ENCODE measurements around the gene MBOAT2. TPM values are rescaled to one million over a fixed set of nuclear protein-coding genes. Genes with fewer than 3 reads are reported as not detected.

The MBOAT2 gene
- total RNA-seq, 1 donor from 2014 or later: 94.7 TPM

DNA sequence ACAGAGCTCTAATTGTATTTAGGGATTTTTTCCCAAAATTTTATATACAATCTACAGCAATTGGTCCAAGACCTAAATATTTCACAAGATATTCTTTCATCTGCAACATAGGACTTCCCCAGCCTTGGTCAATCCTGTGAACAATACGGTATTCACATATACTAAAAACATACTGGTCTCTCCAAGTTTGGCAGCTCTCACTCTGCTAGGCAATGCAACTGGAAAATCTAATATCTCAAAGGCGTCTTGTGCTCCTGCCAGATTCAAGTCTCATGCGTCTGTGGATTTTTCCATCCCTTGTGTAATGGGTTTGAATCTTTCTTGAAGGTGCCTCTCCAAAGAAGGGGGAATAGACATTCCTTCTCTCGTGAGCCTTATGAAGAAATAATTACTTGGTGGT lies 27.4 kb upstream of the MBOAT2 start:
- no peaks in the 10 kb centered on the region for H3K9me3 Mint-ChIP-seq (ENCODE audit: unreplicated experiment)
- peaks cover 32% of the 10 kb centered on the region for H3K4me1 Mint-ChIP-seq (ENCODE audit: unreplicated experiment)
- H3K36me3 Mint-ChIP-seq (ENCODE audit: unreplicated experiment): no peaks in the 10 kb centered on the region
- TF ChIP-seq, protein P1, sequence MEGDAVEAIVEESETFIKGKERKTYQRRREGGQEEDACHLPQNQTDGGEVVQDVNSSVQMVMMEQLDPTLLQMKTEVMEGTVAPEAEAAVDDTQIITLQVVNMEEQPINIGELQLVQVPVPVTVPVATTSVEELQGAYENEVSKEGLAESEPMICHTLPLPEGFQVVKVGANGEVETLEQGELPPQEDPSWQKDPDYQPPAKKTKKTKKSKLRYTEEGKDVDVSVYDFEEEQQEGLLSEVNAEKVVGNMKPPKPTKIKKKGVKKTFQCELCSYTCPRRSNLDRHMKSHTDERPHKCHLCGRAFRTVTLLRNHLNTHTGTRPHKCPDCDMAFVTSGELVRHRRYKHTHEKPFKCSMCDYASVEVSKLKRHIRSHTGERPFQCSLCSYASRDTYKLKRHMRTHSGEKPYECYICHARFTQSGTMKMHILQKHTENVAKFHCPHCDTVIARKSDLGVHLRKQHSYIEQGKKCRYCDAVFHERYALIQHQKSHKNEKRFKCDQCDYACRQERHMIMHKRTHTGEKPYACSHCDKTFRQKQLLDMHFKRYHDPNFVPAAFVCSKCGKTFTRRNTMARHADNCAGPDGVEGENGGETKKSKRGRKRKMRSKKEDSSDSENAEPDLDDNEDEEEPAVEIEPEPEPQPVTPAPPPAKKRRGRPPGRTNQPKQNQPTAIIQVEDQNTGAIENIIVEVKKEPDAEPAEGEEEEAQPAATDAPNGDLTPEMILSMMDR (IDR thresholded peaks at IDR 0.05): no peak
- no peaks in the 10 kb centered on the region for H3K27me3 Mint-ChIP-seq (ENCODE audit: unreplicated experiment)
- DNase-seq (ENCODE audit: extremely low spot score, unreplicated experiment): no peak
- no peak overlapping the region for H3K27ac Mint-ChIP-seq (ENCODE audit: unreplicated experiment)
- H3K4me3 Mint-ChIP-seq (ENCODE audit: unreplicated experiment): no peak overlapping the region

DNA sequence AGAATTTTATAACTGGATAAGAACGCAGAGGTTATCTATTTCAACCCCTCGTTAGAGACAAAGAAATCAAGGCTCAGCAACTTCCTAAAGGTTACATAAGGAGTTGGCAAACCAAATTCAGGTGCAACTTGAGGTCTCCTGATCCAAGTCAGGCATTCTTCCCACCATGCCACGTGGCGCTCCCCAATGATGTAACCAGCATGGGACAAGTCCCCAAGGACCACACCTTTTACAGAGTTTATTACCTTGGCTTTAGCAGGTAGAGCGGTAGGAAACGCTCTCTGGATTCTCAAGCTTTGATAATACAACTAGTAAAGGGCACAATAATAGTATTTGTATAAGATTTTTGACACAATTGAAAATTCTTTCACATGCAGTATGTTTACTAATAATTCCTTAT lies 26.7 kb upstream of the MBOAT2 start:
- Mint-ChIP-seq H3K4me3 (ENCODE audit: unreplicated experiment) (no peak overlapping the region), H3K27ac (ENCODE audit: unreplicated experiment) (no peak overlapping the region), H3K9me3 (ENCODE audit: unreplicated experiment) (no peaks in the 10 kb centered on the region), H3K27me3 (ENCODE audit: unreplicated experiment) (no peaks in the 10 kb centered on the region), H3K4me1 (ENCODE audit: unreplicated experiment) (peaks cover 32% of the 10 kb centered on the region), H3K36me3 (ENCODE audit: unreplicated experiment) (no peaks in the 10 kb centered on the region)
- no peak for DNase-seq (ENCODE audit: extremely low spot score, unreplicated experiment)
- TF ChIP-seq, protein P1 (IDR thresholded peaks at IDR 0.05): no peak

DNA sequence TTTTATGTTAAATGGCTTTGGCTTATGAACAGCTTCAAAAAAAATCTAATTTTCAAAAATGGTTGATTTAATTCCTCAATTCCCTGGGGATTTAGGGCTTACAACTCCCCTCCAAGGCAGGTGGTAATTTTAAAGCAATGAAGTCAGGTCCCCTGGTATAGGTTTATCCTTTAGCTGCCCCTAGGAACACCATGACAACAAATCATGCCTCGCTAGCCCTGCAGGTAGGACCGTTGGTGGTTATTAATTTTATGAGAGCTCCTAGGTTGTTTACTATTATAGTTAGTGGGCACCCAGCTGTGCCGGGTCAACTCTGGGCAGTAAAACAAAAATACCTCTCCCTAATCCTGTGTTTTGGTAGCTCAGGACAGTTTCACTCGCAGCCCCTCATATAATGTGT lies 26.2 kb upstream of the MBOAT2 start:
- no peak overlapping the region for H3K4me3 Mint-ChIP-seq (ENCODE audit: unreplicated experiment)
- TF ChIP-seq, protein P1 (IDR thresholded peaks at IDR 0.05): no peak
- H3K4me1 Mint-ChIP-seq (ENCODE audit: unreplicated experiment): peaks cover 32% of the 10 kb centered on the region
- no peaks in the 10 kb centered on the region for H3K9me3 Mint-ChIP-seq (ENCODE audit: unreplicated experiment)
- no peaks in the 10 kb centered on the region for H3K27me3 Mint-ChIP-seq (ENCODE audit: unreplicated experiment)
- no peak for DNase-seq (ENCODE audit: extremely low spot score, unreplicated experiment)
- no peak overlapping the region for H3K27ac Mint-ChIP-seq (ENCODE audit: unreplicated experiment)
- H3K36me3 Mint-ChIP-seq (ENCODE audit: unreplicated experiment): no peaks in the 10 kb centered on the region

DNA sequence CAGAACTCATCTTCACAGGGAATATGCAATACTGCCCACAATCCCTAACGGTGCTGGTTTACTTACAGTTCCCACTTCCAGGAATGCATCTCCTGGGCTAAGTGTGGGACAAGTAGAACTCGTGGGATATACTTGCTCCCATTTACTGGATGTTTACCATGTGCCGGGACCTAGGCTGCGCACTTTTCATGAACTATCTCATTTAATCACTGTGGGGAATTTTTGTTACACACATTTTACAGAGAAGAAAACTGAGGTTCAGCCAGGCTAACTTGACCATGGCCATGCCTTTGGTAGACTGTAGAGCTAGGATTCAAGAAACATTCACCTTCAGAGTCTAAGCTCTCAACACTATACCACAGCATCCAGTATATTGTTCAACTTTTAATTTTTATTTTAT lies 24.4 kb upstream of the MBOAT2 start:
- Mint-ChIP-seq H3K9me3 (ENCODE audit: unreplicated experiment) (no peaks in the 10 kb centered on the region), H3K27ac (ENCODE audit: unreplicated experiment) (no peak overlapping the region), H3K4me3 (ENCODE audit: unreplicated experiment) (no peak overlapping the region), H3K4me1 (ENCODE audit: unreplicated experiment) (peaks cover 19% of the 10 kb centered on the region), H3K36me3 (ENCODE audit: unreplicated experiment) (no peaks in the 10 kb centered on the region), H3K27me3 (ENCODE audit: unreplicated experiment) (no peaks in the 10 kb centered on the region)
- DNase-seq (ENCODE audit: extremely low spot score, unreplicated experiment): no peak
- TF ChIP-seq, protein P1 (IDR thresholded peaks at IDR 0.05): no peak

DNA sequence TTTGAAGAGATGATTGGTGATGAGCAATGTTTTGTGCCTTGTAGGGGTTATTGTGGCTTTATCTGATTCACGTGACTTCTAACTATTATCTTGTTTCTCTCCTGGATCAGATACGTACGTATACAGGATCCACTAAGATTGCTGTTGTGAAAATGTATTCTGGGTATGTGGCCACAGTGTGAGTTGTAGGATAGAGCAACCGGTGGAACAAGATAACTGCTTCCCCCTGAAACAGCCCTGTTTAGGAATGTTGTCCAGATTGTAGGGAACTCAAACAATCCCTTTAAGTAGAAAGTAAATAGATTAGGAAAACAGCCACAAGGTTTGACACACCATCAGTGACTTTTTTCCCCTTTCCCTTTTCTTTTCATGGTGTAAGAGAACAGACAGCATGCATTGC lies 22.3 kb upstream of the MBOAT2 start:
- DNase-seq (ENCODE audit: extremely low spot score, unreplicated experiment): no peak
- TF ChIP-seq, protein P1 (IDR thresholded peaks at IDR 0.05): no peak
- Mint-ChIP-seq H3K4me1 (ENCODE audit: unreplicated experiment) (no peaks in the 10 kb centered on the region), H3K4me3 (ENCODE audit: unreplicated experiment) (no peak overlapping the region), H3K36me3 (ENCODE audit: unreplicated experiment) (no peaks in the 10 kb centered on the region), H3K9me3 (ENCODE audit: unreplicated experiment) (peaks cover 3% of the 10 kb centered on the region), H3K27ac (ENCODE audit: unreplicated experiment) (no peak overlapping the region), H3K27me3 (ENCODE audit: unreplicated experiment) (no peaks in the 10 kb centered on the region)
